H1 (cell line): Measurements from ENCODE around the gene HES2.
"Not testable (repeated sequence)": the region's sequence is repeated elsewhere in the genome, so short reads cannot be mapped to it uniquely, and the experiment has no call there.

Experiments
- CTCF ChIP-seq, 3 experiments: IDR thresholded peaks; 1 replicate in 2 of 3; 2 replicates in 1 of 3; pipeline versions ENCODE4 v1.5.1 to v1.6.1; 2011; ENCODE audit warnings: low read length in 3 of 3, mild to moderate bottlenecking in 3 of 3, inconsistent platforms in 2 of 3, low read depth in 1 of 3, moderate library complexity in 1 of 3; ENCODE audit not compliant: insufficient read depth in 1 of 3; ENCODE audit errors: control extremely low read depth in 1 of 3
- TBP ChIP-seq: IDR thresholded peaks from 2 replicates; pipeline ENCODE4 v1.6.1; 2011; ENCODE audit warnings: low read depth, low read length, improper control_type of control experiment

- TF ChIP-seq TBP; CTCF (IDR thresholded peaks at IDR 0.05; ENCODE audit: control extremely low read depth in 1 of 3, insufficient read depth in 1 of 3, low read depth in 1 of 3, low read length in 3 of 3): not testable (repeated sequence)
These were observed 34.5 kb upstream of the HES2 start for GRCh38 chr1:6453895-6454855.
